Raji (cell line): ENCODE data around the gene ST6GALNAC1.

ENCODE experiments used
- POLR2A ChIP-seq: IDR thresholded peaks from 2 replicates; pipeline ENCODE4 v1.6.1; 2011; ENCODE audit warnings: low read depth, low read length, control low read depth; ENCODE audit not compliant: insufficient read depth

The ST6GALNAC1 gene

GRCh38 chr17:76597156-76598003 is 46.2 kb downstream of the ST6GALNAC1 start:
- TF ChIP-seq POLR2A: no peak

- TF ChIP-seq POLR2A: no peak
Observed at GRCh38 chr17:76594690-76595089, 48.9 kb downstream of the ST6GALNAC1 start.

GRCh38 chr17:76593959-76594358 is 49.6 kb downstream of the ST6GALNAC1 start:
- TF ChIP-seq POLR2A: no peak

GRCh38 chr17:76593384-76593826 is 50.2 kb downstream of the ST6GALNAC1 start:
- no peak for TF ChIP-seq POLR2A

- no peak for TF ChIP-seq POLR2A
Observed at GRCh38 chr17:76588182-76588581, 55.4 kb downstream of the ST6GALNAC1 start.

GRCh38 chr17:76586741-76587487 is 56.6 kb downstream of the ST6GALNAC1 start:
- no peak for TF ChIP-seq POLR2A

- TF ChIP-seq POLR2A: no peak
Observed at GRCh38 chr17:76585649-76586593, 57.6 kb downstream of the ST6GALNAC1 start, which contains the start of gene ST6GALNAC2. ST6GALNAC2 (minus strand) TSS chr17:76585860; CDS start chr17:76585808, 52 bp downstream.

- no peak for TF ChIP-seq POLR2A
Observed at GRCh38 chr17:76585033-76585648, 58.4 kb downstream of the ST6GALNAC1 start.

- no peak for TF ChIP-seq POLR2A
Observed at GRCh38 chr17:76584427-76585032, 59.0 kb downstream of the ST6GALNAC1 start.

GRCh38 chr17:76582660-76583059 is 60.9 kb downstream of the ST6GALNAC1 start:
- TF ChIP-seq POLR2A: no peak

- no peak for TF ChIP-seq POLR2A
Observed at GRCh38 chr17:76581515-76581914, 62.0 kb downstream of the ST6GALNAC1 start.

GRCh38 chr17:76579281-76579680 is 64.3 kb downstream of the ST6GALNAC1 start:
- no peak for TF ChIP-seq POLR2A

GRCh38 chr17:76578376-76578775 is 65.2 kb downstream of the ST6GALNAC1 start:
- no peak for TF ChIP-seq POLR2A

GRCh38 chr17:76577876-76578275 is 65.7 kb downstream of the ST6GALNAC1 start:
- no peak for TF ChIP-seq POLR2A
